PC-3 (cell line): ENCODE data around the gene RFTN1. TPM values are rescaled to one million over a fixed set of nuclear protein-coding genes. Genes with fewer than 3 reads are reported as not detected.

Experiments used
- ATAC-seq: fragments of 200-7000 bp; cut with Tn5 transposase; 2 replicates; pipeline ENCODE4 v1.9.1; 2020; ENCODE audit warnings: mild to moderate bottlenecking, moderate library complexity
- BruUV-seq: library from RNA; stranded (reverse); fragments of 400-500 nt; replicated peaks from 2 replicates; lab custom pipeline; 2021; lab: Mats Ljungman, UMichigan
- CTCF ChIA-PET: fragments of 300-600 bp; sonication (Branson Sonifier 250); formaldehyde crosslinking; loops from one replicate; lab custom pipeline; 2022; ENCODE audit warnings: antibody characterized with exemption; lab: Charles Lee
- POLR2A ChIA-PET: fragments of 300-600 bp; sonication (Branson Sonifier 250); formaldehyde crosslinking; loops from one replicate; lab custom pipeline; 2022; ENCODE audit warnings: antibody characterized with exemption; ENCODE audit not compliant: unreplicated experiment; lab: Charles Lee
- DNase-seq: peaks from one replicate; pipeline ENCODE4 v3.0.0-alpha.2; 2015
- H2AFZ ChIP-seq: fragments of 300-600 bp; sonication (generic); 2 replicates; pipeline ENCODE4 v1.6.0; 2016; ENCODE audit warnings: antibody characterized with exemption, low read length
- H3F3A ChIP-seq: fragments of 300-600 bp; sonication (generic); one replicate; pipeline ENCODE4 v1.6.0; 2017; ENCODE audit warnings: antibody characterized with exemption, low read length, control low read depth, mild to moderate bottlenecking; ENCODE audit not compliant: unreplicated experiment
- H3K27ac ChIP-seq: fragments of 300-600 bp; sonication (generic); 2 replicates; pipeline ENCODE4 v1.5.1; 2016; ENCODE audit warnings: mild to moderate bottlenecking, low read length
- H3K27me3 ChIP-seq: fragments of 300-600 bp; sonication (generic); 2 replicates; pipeline ENCODE4 v1.6.1; 2016; ENCODE audit warnings: low read length, mixed read lengths
- H3K36me3 ChIP-seq: fragments of 300-600 bp; sonication (generic); 2 replicates; pipeline ENCODE4 v1.6.1; 2016; ENCODE audit warnings: low read depth, mixed run types, low read length, mixed read lengths
- H3K4me1 ChIP-seq: fragments of 300-600 bp; sonication (generic); 2 replicates; pipeline ENCODE4 v1.5.1; 2016; ENCODE audit warnings: low read length; ENCODE audit not compliant: insufficient read depth
- H3K4me2 ChIP-seq: fragments of 300-600 bp; sonication (generic); 2 replicates; pipeline ENCODE4 v1.6.0; 2016; ENCODE audit warnings: low read length
- H3K4me3 ChIP-seq: fragments of 300-600 bp; sonication (generic); 2 replicates; pipeline ENCODE4 v1.5.1; 2016; ENCODE audit warnings: mild to moderate bottlenecking, low read length, mixed read lengths
- H3K79me2 ChIP-seq: fragments of 300-600 bp; sonication (generic); 2 replicates; pipeline ENCODE4 v1.6.1; 2017; ENCODE audit warnings: low read length, mixed read lengths
- H3K9ac ChIP-seq: fragments of 300-600 bp; sonication (generic); 2 replicates; pipeline ENCODE4 v1.6.0; 2016; ENCODE audit warnings: mild to moderate bottlenecking, low read length
- H3K9me2 ChIP-seq: fragments of 300-600 bp; sonication (generic); replicated peaks from 2 replicates; pipeline ENCODE4 v1.6.1; 2016; ENCODE audit warnings: mixed run types, low read length, mixed read lengths
- H3K9me3 ChIP-seq: fragments of 300-600 bp; sonication (generic); 2 replicates; pipeline ENCODE4 v1.6.1; 2016; ENCODE audit warnings: low read length, mixed read lengths
- H4K20me1 ChIP-seq: fragments of 300-600 bp; sonication (generic); 2 replicates; pipeline ENCODE4 v1.6.1; 2016; ENCODE audit warnings: low read length, mixed read lengths
- CTCF ChIP-seq: fragments of 300-600 bp; sonication (generic); conservative IDR thresholded peaks from 2 replicates; pipeline ENCODE4 v1.5.1; 2017; ENCODE audit warnings: antibody characterized with exemption, low read depth, mild to moderate bottlenecking, low read length
- EZH2 ChIP-seq: fragments of 300-600 bp; sonication (generic); IDR thresholded peaks from one replicate; pipeline ENCODE4 v1.6.1; 2017; ENCODE audit warnings: antibody characterized with exemption, mild to moderate bottlenecking, low read length; ENCODE audit not compliant: unreplicated experiment
- EZH2phosphoT487 ChIP-seq: fragments of 300-600 bp; sonication (generic); IDR thresholded peaks from 2 replicates; pipeline ENCODE4 v1.6.1; 2018; ENCODE audit warnings: mild to moderate bottlenecking, antibody characterized with exemption, low read length, borderline replicate concordance
- intact Hi-C: fragments of 100-400 bp; cut with micrococcal nuclease; formaldehyde crosslinking; loops from 2 replicates; pipeline ENCODE4 v1.9.0; 2023
- total RNA-seq: library from RNA; depleted of rRNA; stranded (reverse); fragments of >200 nt; gene quantifications from 2 replicates; pipeline ENCODE4 v1.2.3, GENCODE V29; 2014

RFTN1 gene
- total RNA-seq, 1 experiment from 2014 or later = 9.7 TPM

- peak; percentile 95 for TF ChIP-seq CTCF
- no peak for TF ChIP-seq EZH2phosphoT487
- no peak for TF ChIP-seq EZH2
- intact Hi-C loops = loop anchor here (1.0 kb wide), 3 partner anchors 34 to 283 kb away; no protein-coding TSS in a partner anchor
- Histone ChIP-seq H3K4me1 (peaks cover 8% of the 10 kb centered on the region), H3K9ac (0 out of 2 replicates have a peak overlapping the region, but pooled peaks have one; percentile 4), H3K27me3 (no peaks in the 10 kb centered on the region), H2AFZ (peak overlapping the region; percentile 64), H4K20me1 (no peaks in the 10 kb centered on the region), H3K27ac (no peak overlapping the region), H3K9me2 (no peaks in the 10 kb centered on the region), H3K4me2 (peak overlapping the region; percentile 30), H3K79me2 (no peaks in the 10 kb centered on the region), H3K9me3 (no peaks in the 10 kb centered on the region), H3K4me3 (peak overlapping the region; percentile 22; the same call in 1 of the 2 replicates), H3K36me3 (no peaks in the 10 kb centered on the region), H3F3A (no peaks in the 10 kb centered on the region)
- ChIA-PET POLR2A (no interaction called here), CTCF (interaction anchor here (2.3 kb wide), 1 partner anchor 261 kb away, joined by 17 read pairs; no protein-coding TSS in a partner anchor)
- ATAC-seq (peak; percentile 95), DNase-seq (peak; percentile 92)
- no TSS peak for BruUV-seq
These were observed 37.3 kb upstream of the RFTN1 start for GRCh38 chr3:16550676-16551341.

GRCh38 chr3:16550305-16550675 is 36.8 kb upstream of the RFTN1 start:
- Histone ChIP-seq H3K9me2 (no peaks in the 10 kb centered on the region), H3K4me3 (peak overlapping the region; percentile 22; the same call in 1 of the 2 replicates), H3K79me2 (no peaks in the 10 kb centered on the region), H3K36me3 (no peaks in the 10 kb centered on the region), H3K27me3 (no peaks in the 10 kb centered on the region), H3K4me1 (peaks cover 8% of the 10 kb centered on the region), H2AFZ (peak overlapping the region; percentile 64), H3F3A (no peaks in the 10 kb centered on the region), H3K27ac (no peak overlapping the region), H4K20me1 (no peaks in the 10 kb centered on the region), H3K4me2 (peak overlapping the region; percentile 30), H3K9ac (no peak overlapping the region), H3K9me3 (no peaks in the 10 kb centered on the region)
- no peak for DNase-seq
- no peak for TF ChIP-seq EZH2
- TF ChIP-seq EZH2phosphoT487 = no peak
- BruUV-seq = no TSS peak
- ATAC-seq = no peak
- intact Hi-C loops = loop anchor here (1.0 kb wide), 3 partner anchors 33 to 282 kb away; no protein-coding TSS in a partner anchor
- CTCF ChIA-PET = interaction anchor here (2.3 kb wide), 1 partner anchor 260 kb away, joined by 17 read pairs; no protein-coding TSS in a partner anchor
- POLR2A ChIA-PET = no interaction called here

- peaks cover 5% of the 10 kb centered on the region; the same call in 1 of the 2 replicates for H3K27me3 ChIP-seq
- H3K4me2 ChIP-seq = peak overlapping the region; percentile 26; the same call in 1 of the 2 replicates
- H3K79me2 ChIP-seq = no peaks in the 10 kb centered on the region
- H3K27ac ChIP-seq = no peak overlapping the region
- no peaks in the 10 kb centered on the region for H3K9me3 ChIP-seq
- TF ChIP-seq EZH2 = no peak
- no peak for TF ChIP-seq EZH2phosphoT487
- no peak for TF ChIP-seq CTCF
- no peak overlapping the region for H3K9ac ChIP-seq
- H3K36me3 ChIP-seq = no peaks in the 10 kb centered on the region
- H4K20me1 ChIP-seq = no peaks in the 10 kb centered on the region
- intact Hi-C loops = no loop called here
- peaks cover 8% of the 10 kb centered on the region for H3K4me1 ChIP-seq
- DNase-seq = peak; percentile 87
- H3F3A ChIP-seq = no peaks in the 10 kb centered on the region
- no TSS peak for BruUV-seq
- H3K9me2 ChIP-seq = no peaks in the 10 kb centered on the region
- CTCF ChIA-PET = interaction anchor here (2.3 kb wide), 1 partner anchor 258 kb away, joined by 17 read pairs; no protein-coding TSS in a partner anchor
- ATAC-seq = peak; percentile 75
- H3K4me3 ChIP-seq = no peak overlapping the region
- H2AFZ ChIP-seq = no peak overlapping the region
- POLR2A ChIA-PET = no interaction called here
These were observed 35.2 kb upstream of the RFTN1 start for GRCh38 chr3:16548721-16549120.
